ENCODE results near the gene C1QTNF6. TPM values are rescaled to one million over a fixed set of nuclear protein-coding genes. Genes with fewer than 3 reads are reported as not detected.

C1QTNF6 gene
- total RNA-seq, 1 donor from 2014 or later = 6.1 TPM

DNA sequence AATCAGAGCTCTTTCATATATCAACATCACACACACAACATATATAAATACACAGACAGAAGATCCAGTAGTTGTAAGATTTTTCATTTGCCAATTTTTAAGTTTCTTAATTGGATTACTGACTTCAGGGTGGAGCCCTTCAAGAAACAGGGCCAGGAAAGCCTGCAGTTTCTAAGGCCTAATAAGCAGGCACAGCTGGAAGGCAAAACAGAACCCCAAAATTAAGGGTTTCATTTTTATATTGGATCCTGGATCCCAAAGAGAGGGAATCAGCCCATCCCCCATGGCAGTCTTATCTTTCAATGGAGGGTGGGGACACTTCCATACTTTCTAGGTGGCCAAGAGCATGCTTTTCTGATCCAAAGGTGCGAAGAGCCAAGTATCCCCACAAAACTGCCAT, 4.7 kb upstream of the C1QTNF6 start:
- Histone ChIP-seq H3K9me3 (no peaks in the 10 kb centered on the region), H3K4me1 (peaks cover 41% of the 10 kb centered on the region), H3K36me3 (no peaks in the 10 kb centered on the region), H3K4me3 (no peak overlapping the region), H3K27me3 (no peaks in the 10 kb centered on the region), H3K27ac (no peak overlapping the region)
- DNase-seq (no peak), ATAC-seq (no peak)
- TF ChIP-seq, protein P1, sequence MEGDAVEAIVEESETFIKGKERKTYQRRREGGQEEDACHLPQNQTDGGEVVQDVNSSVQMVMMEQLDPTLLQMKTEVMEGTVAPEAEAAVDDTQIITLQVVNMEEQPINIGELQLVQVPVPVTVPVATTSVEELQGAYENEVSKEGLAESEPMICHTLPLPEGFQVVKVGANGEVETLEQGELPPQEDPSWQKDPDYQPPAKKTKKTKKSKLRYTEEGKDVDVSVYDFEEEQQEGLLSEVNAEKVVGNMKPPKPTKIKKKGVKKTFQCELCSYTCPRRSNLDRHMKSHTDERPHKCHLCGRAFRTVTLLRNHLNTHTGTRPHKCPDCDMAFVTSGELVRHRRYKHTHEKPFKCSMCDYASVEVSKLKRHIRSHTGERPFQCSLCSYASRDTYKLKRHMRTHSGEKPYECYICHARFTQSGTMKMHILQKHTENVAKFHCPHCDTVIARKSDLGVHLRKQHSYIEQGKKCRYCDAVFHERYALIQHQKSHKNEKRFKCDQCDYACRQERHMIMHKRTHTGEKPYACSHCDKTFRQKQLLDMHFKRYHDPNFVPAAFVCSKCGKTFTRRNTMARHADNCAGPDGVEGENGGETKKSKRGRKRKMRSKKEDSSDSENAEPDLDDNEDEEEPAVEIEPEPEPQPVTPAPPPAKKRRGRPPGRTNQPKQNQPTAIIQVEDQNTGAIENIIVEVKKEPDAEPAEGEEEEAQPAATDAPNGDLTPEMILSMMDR (IDR thresholded peaks at IDR 0.05) = no peak
- intact Hi-C loops (cut with DNase I) = no loop called here

DNA sequence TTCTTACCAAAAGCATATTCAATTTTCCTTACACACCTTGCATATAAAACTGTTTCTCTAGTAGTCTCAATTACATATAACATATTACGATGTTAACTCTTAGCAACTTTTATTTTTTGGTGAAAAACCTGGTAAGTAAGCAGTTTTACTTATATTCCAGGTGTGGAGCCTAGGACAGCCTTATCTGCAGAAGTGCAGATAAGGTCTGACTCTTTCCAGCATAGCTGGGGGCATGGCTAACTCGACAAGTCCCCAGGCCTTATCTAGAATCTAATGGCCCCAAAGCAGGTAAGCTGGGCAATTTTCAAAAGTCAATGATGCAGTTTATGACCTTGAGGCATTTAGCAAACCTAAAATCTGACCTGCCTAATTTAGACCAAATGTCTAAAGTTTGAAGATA, 4.2 kb upstream of the C1QTNF6 start:
- Histone ChIP-seq H3K36me3 (no peaks in the 10 kb centered on the region), H3K27ac (no peak overlapping the region), H3K4me1 (peaks cover 41% of the 10 kb centered on the region), H3K27me3 (no peaks in the 10 kb centered on the region), H3K9me3 (no peaks in the 10 kb centered on the region), H3K4me3 (no peak overlapping the region)
- intact Hi-C loops (cut with DNase I) = no loop called here
- DNase-seq (no peak), ATAC-seq (no peak)
- TF ChIP-seq, protein P1 (IDR thresholded peaks at IDR 0.05) = no peak

DNA sequence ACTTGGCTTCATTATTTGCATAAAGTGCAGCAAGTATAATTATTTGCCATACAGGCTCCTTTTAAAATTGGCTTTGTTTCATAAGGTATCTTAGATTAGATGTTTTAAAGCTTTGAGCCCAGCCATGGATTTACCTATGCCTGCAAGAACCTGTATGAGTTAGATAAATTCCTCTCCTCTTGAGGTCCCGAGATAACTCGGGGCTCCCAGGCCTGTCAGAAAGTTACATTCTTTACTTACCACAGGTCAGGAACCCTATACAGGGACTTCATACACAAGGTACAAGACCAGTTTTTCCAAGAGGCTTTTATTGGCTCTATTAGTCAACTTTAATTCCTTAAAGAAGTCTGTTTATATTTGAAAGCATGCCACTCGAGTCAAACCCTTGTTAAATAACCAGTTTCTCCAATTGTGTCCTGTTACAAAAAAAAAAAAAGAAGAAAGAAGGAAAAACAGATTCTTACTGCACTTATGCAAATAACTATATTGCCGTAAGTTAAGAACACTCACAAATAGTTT, 2.3 kb upstream of the C1QTNF6 start:
- intact Hi-C loops (cut with DNase I) = no loop called here
- DNase-seq (no peak), ATAC-seq (no peak)
- Histone ChIP-seq H3K9me3 (no peaks in the 10 kb centered on the region), H3K36me3 (no peaks in the 10 kb centered on the region), H3K27ac (no peak overlapping the region), H3K4me1 (peaks cover 45% of the 10 kb centered on the region), H3K27me3 (no peaks in the 10 kb centered on the region), H3K4me3 (no peak overlapping the region)
- TF ChIP-seq, protein P1 (IDR thresholded peaks at IDR 0.05) = no peak

DNA sequence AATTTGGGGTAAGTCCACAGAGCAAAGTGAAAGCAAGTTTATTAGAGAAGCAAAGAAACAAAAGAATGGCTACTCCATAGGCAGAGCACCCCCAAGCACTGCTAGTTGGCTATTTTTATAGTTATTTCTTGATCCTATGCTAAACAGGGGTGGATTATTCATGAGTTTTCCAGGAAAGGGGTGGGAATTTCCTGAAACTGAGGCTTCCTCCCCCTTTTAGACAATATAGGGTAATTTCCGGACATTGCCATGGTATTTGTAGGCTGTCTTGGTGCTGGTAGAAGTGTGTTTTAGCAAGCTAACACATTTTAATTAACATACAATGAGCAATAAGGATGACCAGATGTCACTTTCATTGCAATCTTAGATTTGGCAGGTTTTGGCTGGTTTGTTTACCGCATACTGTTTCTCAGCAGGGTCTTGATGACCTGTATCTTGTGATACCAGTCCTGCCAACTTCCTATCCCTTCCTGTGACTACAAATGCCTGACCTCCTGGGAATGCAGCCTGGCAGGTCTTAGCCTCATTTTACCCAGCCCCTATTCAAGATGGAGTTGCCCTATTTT, 937 bp upstream of the C1QTNF6 start:
- ATAC-seq = no peak
- TF ChIP-seq, protein P1 (IDR thresholded peaks at IDR 0.05) = no peak
- H3K36me3 ChIP-seq = no peaks in the 10 kb centered on the region
- DNase-seq = no peak
- H3K27me3 ChIP-seq = no peaks in the 10 kb centered on the region
- H3K4me3 ChIP-seq = no peak overlapping the region
- peak overlapping the region; percentile 82 for H3K27ac ChIP-seq
- intact Hi-C loops (cut with DNase I) = no loop called here
- peaks cover 46% of the 10 kb centered on the region for H3K4me1 ChIP-seq
- H3K9me3 ChIP-seq = no peaks in the 10 kb centered on the region

DNA sequence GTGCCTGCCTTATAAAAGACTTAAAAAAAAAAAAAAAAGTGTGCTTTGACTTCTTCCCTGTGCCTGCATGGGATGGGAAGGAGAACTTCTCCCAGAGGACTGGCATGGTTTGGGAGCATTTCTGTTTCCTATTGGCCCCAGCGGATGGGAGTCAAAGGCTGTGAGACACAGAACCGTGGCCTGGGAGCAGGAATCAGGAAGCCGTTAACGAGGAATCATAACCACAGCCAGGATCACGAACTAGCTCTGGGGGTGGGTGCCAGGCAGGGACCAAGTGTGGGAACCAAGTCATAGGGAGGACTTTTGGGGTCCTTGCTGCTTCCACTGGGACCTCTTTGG, 526 bp downstream of the C1QTNF6 start:
- intact Hi-C loops (cut with DNase I) = no loop called here
- TF ChIP-seq, protein P1 (IDR thresholded peaks at IDR 0.05) = no peak

More for the DNA sequence above, 526 bp downstream of the C1QTNF6 start:
- DNase-seq = no peak
- no peak for ATAC-seq
- peak overlapping the region; percentile 82 for H3K27ac ChIP-seq
- no peaks in the 10 kb centered on the region for H3K9me3 ChIP-seq
- peaks cover 46% of the 10 kb centered on the region for H3K4me1 ChIP-seq
- peak overlapping the region; percentile 41 for H3K4me3 ChIP-seq
- H3K27me3 ChIP-seq = no peaks in the 10 kb centered on the region
- no peaks in the 10 kb centered on the region for H3K36me3 ChIP-seq

All from upper lobe of right lung (tissue), 1 donor.